H1 (cell line): ENCODE results near the gene P3R3URF. TPM values are rescaled to one million over a fixed set of nuclear protein-coding genes. Genes with fewer than 3 reads are reported as not detected.

Experiments
- CTCF ChIA-PET: fragments of 300-600 bp; sonication (Branson Sonifier 250); formaldehyde crosslinking; loops from one replicate; lab custom pipeline; 2021; ENCODE audit not compliant: partially characterized antibody; lab: Charles Lee
- POLR2A ChIA-PET: fragments of 300-600 bp; sonication (Branson Sonifier 250); formaldehyde crosslinking; loops from one replicate; lab custom pipeline; 2021; ENCODE audit warnings: inconsistent platforms; ENCODE audit not compliant: partially characterized antibody; lab: Charles Lee
- DNase-seq, 2 experiments: peaks; one replicate each; pipeline versions ENCODE4 v3.0.0 to v3.0.0-alpha.2; 2010 to 2022; ENCODE audit warnings: low spot score in 2 of 2, low read depth in 1 of 2, mixed read lengths in 1 of 2
- FAIRE-seq: peaks from 2 replicates; lab custom pipeline; 2011; peaks lifted over from hg19 to GRCh38; lab: Jason Lieb, UNC
- H2AFZ ChIP-seq: 2 replicates; pipeline ENCODE4 v1.8.1; 2012; ENCODE audit warnings: low read length, inconsistent platforms
- H2AK5ac ChIP-seq: 2 replicates; pipeline ENCODE4 v1.6.1; 2013; ENCODE audit warnings: low read depth, low read length
- H2BK120ac ChIP-seq: replicated peaks from 2 replicates; pipeline ENCODE3; 2013; ENCODE audit warnings: low read depth, low read length, inconsistent platforms
- H2BK12ac ChIP-seq: 2 replicates; pipeline ENCODE4 v1.6.1; 2013; ENCODE audit warnings: low read depth, low read length
- H2BK15ac ChIP-seq: 2 replicates; pipeline ENCODE4 v1.6.1; 2013; ENCODE audit warnings: low read length
- H2BK20ac ChIP-seq: 2 replicates; pipeline ENCODE4 v1.6.1; 2013; ENCODE audit warnings: low read length
- H2BK5ac ChIP-seq: 2 replicates; pipeline ENCODE4 v1.6.1; 2013; ENCODE audit warnings: low read depth, low read length
- H3K14ac ChIP-seq: 2 replicates; pipeline ENCODE4 v1.6.1; 2013; ENCODE audit warnings: inconsistent platforms; ENCODE audit not compliant: insufficient read length
- H3K18ac ChIP-seq: 2 replicates; pipeline ENCODE4 v1.6.1; 2013; ENCODE audit warnings: low read length; ENCODE audit errors: extremely low read depth
- H3K23ac ChIP-seq: 2 replicates; pipeline ENCODE4 v1.6.1; 2013; ENCODE audit warnings: inconsistent platforms; ENCODE audit not compliant: insufficient read length
- H3K23me2 ChIP-seq: 2 replicates; pipeline ENCODE4 v1.6.1; 2013; ENCODE audit warnings: low read depth, low read length
- H3K27ac ChIP-seq: 2 replicates; pipeline ENCODE4 v1.6.1; 2011; ENCODE audit warnings: low read depth, low read length, inconsistent platforms
- H3K27me3 ChIP-seq, 4 experiments: replicated peaks in 1 of 4; 1 replicate in 1 of 4; 2 replicates in 3 of 4; pipeline versions ENCODE4 v1.6.1 to v1.8.1; 2011 to 2013; ENCODE audit warnings: low read length in 3 of 4, mild to moderate bottlenecking in 3 of 4, inconsistent platforms in 2 of 4, mixed read lengths in 2 of 4, moderate library complexity in 1 of 4; ENCODE audit not compliant: control insufficient read depth in 3 of 4, insufficient read depth in 3 of 4; ENCODE audit errors: extremely low read depth in 1 of 4
- H3K36me3 ChIP-seq, 4 experiments: 2 replicates each; pipeline versions ENCODE4 v1.6.1 to v1.8.1; 2011 to 2013; ENCODE audit warnings: mild to moderate bottlenecking in 4 of 4, low read length in 3 of 4, moderate library complexity in 2 of 4, control low read depth in 1 of 4, inconsistent platforms in 1 of 4; ENCODE audit not compliant: insufficient read depth in 4 of 4, control insufficient read depth in 2 of 4
- H3K4ac ChIP-seq: replicated peaks from 2 replicates; pipeline ENCODE3; 2013; ENCODE audit warnings: low read length, low read depth, mixed read lengths, inconsistent platforms; ENCODE audit not compliant: insufficient read length
- H3K4me1 ChIP-seq, 4 experiments: replicated peaks in 1 of 4; 1 replicate in 1 of 4; 2 replicates in 3 of 4; pipeline versions ENCODE4 v1.6.1 to v1.8.1; 2011 to 2013; ENCODE audit warnings: low read length in 3 of 4, inconsistent platforms in 2 of 4, mixed read lengths in 1 of 4; ENCODE audit not compliant: insufficient read depth in 4 of 4, control insufficient read depth in 3 of 4
- H3K4me2 ChIP-seq, 2 experiments: 2 replicates each; pipeline versions ENCODE4 v1.6.1 to v1.8.1; 2011 to 2013; ENCODE audit warnings: low read depth in 2 of 2, low read length in 2 of 2, control low read depth in 1 of 2, inconsistent platforms in 1 of 2, mild to moderate bottlenecking in 1 of 2; ENCODE audit not compliant: insufficient read depth in 1 of 2
- H3K4me3 ChIP-seq, 4 experiments: fragments of 200-600, 300-600 bp in 1 of 4; sonication (generic), shearing (Covaris generic), sonication (Bioruptor Twin) in 1 of 4; 2 replicates each; pipeline versions ENCODE4 v1.5.1 to v1.8.1; 2011 to 2016; ENCODE audit warnings: low read length in 4 of 4, low read depth in 3 of 4, control low read depth in 2 of 4, inconsistent platforms in 2 of 4, mild to moderate bottlenecking in 2 of 4, mixed read lengths in 1 of 4, moderate library complexity in 1 of 4; ENCODE audit not compliant: insufficient read depth in 2 of 4; ENCODE audit errors: extremely low read depth in 1 of 4
- H3K56ac ChIP-seq: replicated peaks from 2 replicates; pipeline ENCODE3; 2013; ENCODE audit warnings: low read depth, mild to moderate bottlenecking, mixed read lengths, low read length, inconsistent platforms; ENCODE audit not compliant: insufficient read length
- H3K79me1 ChIP-seq: 2 replicates; pipeline ENCODE4 v1.6.1; 2013; ENCODE audit warnings: low read depth, low read length, control low read depth
- H3K79me2 ChIP-seq, 2 experiments: 2 replicates each; pipeline versions ENCODE4 v1.6.1 to v1.8.1; 2012 to 2013; ENCODE audit warnings: low read length in 2 of 2, mild to moderate bottlenecking in 2 of 2, inconsistent platforms in 1 of 2; ENCODE audit not compliant: insufficient read depth in 2 of 2, control insufficient read depth in 1 of 2
- H3K9ac ChIP-seq, 4 experiments: replicated peaks in 1 of 4; 1 replicate in 1 of 4; 2 replicates in 3 of 4; pipeline versions ENCODE4 v1.6.1 to v1.8.1; 2011 to 2013; ENCODE audit warnings: low read depth in 3 of 4, low read length in 3 of 4, control low read depth in 2 of 4, mild to moderate bottlenecking in 2 of 4, moderate library complexity in 2 of 4, inconsistent platforms in 1 of 4; ENCODE audit errors: extremely low read depth in 1 of 4
- H3K9me3 ChIP-seq, 2 experiments: 2 replicates each; pipeline versions ENCODE4 v1.6.1 to v1.8.1; 2012 to 2013; ENCODE audit warnings: mild to moderate bottlenecking in 2 of 2, moderate library complexity in 2 of 2, control low read depth in 1 of 2, inconsistent platforms in 1 of 2, low read depth in 1 of 2, low read length in 1 of 2, mixed read lengths in 1 of 2; ENCODE audit not compliant: insufficient read depth in 2 of 2
- H4K20me1 ChIP-seq, 2 experiments: replicated peaks in 1 of 2; 2 replicates each; pipeline versions ENCODE3 to v1.8.1; 2011 to 2013; ENCODE audit warnings: inconsistent platforms in 2 of 2, low read length in 2 of 2, mild to moderate bottlenecking in 1 of 2; ENCODE audit not compliant: insufficient read depth in 2 of 2, control insufficient read depth in 1 of 2
- H4K5ac ChIP-seq: 2 replicates; pipeline ENCODE4 v1.6.1; 2013; ENCODE audit warnings: low read length, low read depth, mixed read lengths, inconsistent platforms; ENCODE audit not compliant: insufficient read length
- H4K8ac ChIP-seq: 2 replicates; pipeline ENCODE4 v1.8.0; 2013; ENCODE audit warnings: mild to moderate bottlenecking, moderate library complexity, low read length, inconsistent platforms; ENCODE audit not compliant: insufficient read depth; ENCODE audit errors: extremely low read depth
- H4K91ac ChIP-seq: replicated peaks from 2 replicates; pipeline ENCODE3; 2013; ENCODE audit warnings: low read length, mixed read lengths, inconsistent platforms; ENCODE audit not compliant: insufficient read length
- BCL11A ChIP-seq, 2 experiments: IDR thresholded peaks; one replicate each; pipeline ENCODE4 v1.6.1; 2011; ENCODE audit warnings: low read depth in 2 of 2, low read length in 2 of 2, mild to moderate bottlenecking in 2 of 2
- HDAC6 ChIP-seq: IDR thresholded peaks from one replicate; pipeline ENCODE4 v1.7.1; 2012; ENCODE audit warnings: low read depth, mild to moderate bottlenecking, inconsistent platforms, low read length, moderate library complexity
- KDM1A ChIP-seq: fragments of 200-600, 300-600 bp; sonication (generic); IDR thresholded peaks from 2 replicates; pipeline ENCODE4 v1.7.1; 2016; ENCODE audit warnings: mild to moderate bottlenecking, low read length, borderline replicate concordance
- NRF1 ChIP-seq: IDR thresholded peaks from 2 replicates; pipeline ENCODE4 v1.6.1; 2011; ENCODE audit warnings: mild to moderate bottlenecking, low read depth, low read length, improper control_type of control experiment
- RAD21 ChIP-seq, 2 experiments: IDR thresholded peaks in 1 of 2; conservative IDR thresholded peaks in 1 of 2; 2 replicates each; pipeline ENCODE4 v1.6.1; 2011; ENCODE audit warnings: low read depth in 2 of 2, low read length in 2 of 2, improper control_type of control experiment in 1 of 2, inconsistent platforms in 1 of 2, mild to moderate bottlenecking in 1 of 2, moderate library complexity in 1 of 2
- RNF2 ChIP-seq: fragments of 200-900, 300-1000 bp; sonication (generic); IDR thresholded peaks from 2 replicates; pipeline ENCODE4 v1.7.1; 2016; ENCODE audit warnings: borderline replicate concordance, low read depth, mild to moderate bottlenecking, antibody characterized with exemption, low read length; ENCODE audit not compliant: poor library complexity, severe bottlenecking; ENCODE audit errors: missing control alignments
- SIN3A ChIP-seq, 2 experiments: IDR thresholded peaks in 1 of 2; conservative IDR thresholded peaks in 1 of 2; 2 replicates each; pipeline ENCODE4 v1.6.1; 2011 to 2012; ENCODE audit warnings: low read length in 2 of 2, improper control_type of control experiment in 1 of 2, low read depth in 1 of 2, mild to moderate bottlenecking in 1 of 2
- TAF7 ChIP-seq: optimal IDR thresholded peaks from 2 replicates; pipeline ENCODE3; 2011; ENCODE audit warnings: low read depth, mild to moderate bottlenecking, inconsistent platforms, low read length, moderate library complexity, borderline replicate concordance
- TBP ChIP-seq: IDR thresholded peaks from 2 replicates; pipeline ENCODE4 v1.6.1; 2011; ENCODE audit warnings: low read depth, low read length, improper control_type of control experiment
- TEAD4 ChIP-seq: IDR thresholded peaks from 2 replicates; pipeline ENCODE4 v1.6.1; 2012; ENCODE audit warnings: low read depth, low read length, inconsistent platforms, mixed read lengths
- ZNF274 ChIP-seq: IDR thresholded peaks from 2 replicates; pipeline ENCODE4 v1.7.0; 2012; ENCODE audit warnings: low read length, borderline replicate concordance; ENCODE audit errors: extremely low read depth
- WGBS, 2 experiments: shearing (Covaris generic) in 1 of 2; methylation state at CpG; one replicate each; pipeline versions ENCODE4 v1.1.6 to v1.1.7; 2013 to 2015; ENCODE audit warnings: low lambda C conversion rate in 2 of 2, mixed read lengths in 2 of 2, inconsistent platforms in 1 of 2, low coverage in 1 of 2, missing lambda C conversion rate in 1 of 2; ENCODE audit not compliant: insufficient replicate concordance in 2 of 2, insufficient coverage in 1 of 2, insufficient read length in 1 of 2; ENCODE audit errors: extremely low coverage in 1 of 2, missing lambda C conversion rate in 1 of 2; 5-methylcytosine and 5-hydroxymethylcytosine counted together
- polyA plus RNA-seq, 7 experiments: library from polyadenylated mRNA; depleted of rRNA in 3 of 7; stranded (reverse) in 5 of 7; unstranded in 2 of 7; fragments of >200 nt in 5 of 7; fragments of 200-250 nt in 2 of 7; gene quantifications; 1 replicate in 5 of 7; 2 replicates in 1 of 7; 4 replicates in 1 of 7; pipeline versions ENCODE4 v1.2.1 to v1.2.3, GENCODE V29; 2011 to 2013; ENCODE audit warnings: missing spikeins in 2 of 7, mixed read lengths in 2 of 7
- total RNA-seq: library from RNA; stranded (reverse); fragmentation: NEBNext Ultra II Directional; extraction: Animal tissue kit (Norgen Biotek cat#: 25700); gene quantifications from 2 replicates; pipeline ENCODE4 v1.2.1, GENCODE V29; 2021

P3R3URF gene
- total and polyA plus RNA-seq, 2 of the 8 experiments (the other 6 are each of a cell fraction or from before 2014, with no cell fraction given): not detected

- Histone ChIP-seq H3K27me3 (no peaks in the 10 kb centered on the region), H2BK20ac (no peak overlapping the region), H3K79me1 (no peaks in the 10 kb centered on the region), H4K20me1 (peaks cover 0 to 3% of the 10 kb centered on the region in 2 experiments), H3K56ac (no peak overlapping the region), H3K27ac (no peak overlapping the region), H3K18ac (no peak overlapping the region), H2AFZ (no peak overlapping the region), H3K79me2 (no peaks in the 10 kb centered on the region), H2BK120ac (no peak overlapping the region), H3K23ac (no peak overlapping the region), H3K9ac (no peak overlapping the region), H3K9me3 (no peaks in the 10 kb centered on the region), H3K23me2 (no peaks in the 10 kb centered on the region), H3K36me3 (peaks cover 0 to 11% (median 8%) of the 10 kb centered on the region in 4 experiments; a peak in 5 of 8 replicates), H3K4ac (no peak overlapping the region), H3K14ac (no peak overlapping the region), H2AK5ac (no peak overlapping the region), H2BK15ac (no peak overlapping the region), H4K5ac (no peak overlapping the region), H4K8ac (no peak overlapping the region; the same call in 1 of the 2 replicates), H2BK5ac (no peak overlapping the region), H3K4me1 (no peaks in the 10 kb centered on the region), H4K91ac (no peak overlapping the region), H3K4me3 (no peak overlapping the region), H3K4me2 (no peak overlapping the region), H2BK12ac (no peak overlapping the region)
- DNase-seq: no peak
- ChIA-PET CTCF (interaction anchor here (0.7 to 2.5 kb wide), 4 partner anchors 8 to 152 kb away, joined by 3 to 11 read pairs (median 3); no protein-coding TSS in a partner anchor), POLR2A (no interaction called here)
- FAIRE-seq: no peak
- WGBS, 2 experiments: 84% methylated on average over 6 of the region's 6 CpGs; no CpG with 5 or more reads in 1 of the 2 experiments
- peak in 1 of 2 experiments; percentile 34; a peak in 2 of 4 replicates for TF ChIP-seq RAD21 (IDR thresholded peaks at IDR 0.05 in 1 of 2, conservative IDR thresholded peaks at IDR 0.05 in 1 of 2; ENCODE audit: low read depth in 2 of 2, low read length in 2 of 2)
- TF ChIP-seq BCL11A (IDR thresholded peaks at IDR 0.05; ENCODE audit: low read depth in 2 of 2, low read length in 2 of 2): no peak
- TF ChIP-seq TBP: no peak
- no peak for TF ChIP-seq HDAC6
- TF ChIP-seq KDM1A: no peak
- TF ChIP-seq ZNF274: no peak
- TF ChIP-seq SIN3A (conservative IDR thresholded peaks at IDR 0.05 in 1 of 2, IDR thresholded peaks at IDR 0.05 in 1 of 2; ENCODE audit: low read depth in 1 of 2, low read length in 2 of 2): no peak
- TF ChIP-seq RNF2: no peak
- TF ChIP-seq TAF7: no peak
- no peak for TF ChIP-seq TEAD4
- no peak for TF ChIP-seq NRF1
These were observed 12.2 kb upstream of the P3R3URF start for GRCh38 chr1:46188295-46189030.
